SK-N-MC (cell line): ENCODE measurements around the gene GRM7.

Experiments
- EZH2 ChIP-seq: fragments of 200-600 bp; sonication (generic); IDR thresholded peaks from one replicate; pipeline ENCODE4 v1.6.1; 2017; ENCODE audit warnings: antibody characterized with exemption
- POLR2AphosphoS5 ChIP-seq: IDR thresholded peaks from 2 replicates; pipeline ENCODE4 v1.6.1; 2012; ENCODE audit warnings: mild to moderate bottlenecking, low read depth, low read length, borderline replicate concordance

GRCh38 chr3:7070461-7070860, 209.5 kb downstream of the GRM7 start:
- TF ChIP-seq POLR2AphosphoS5 (no peak), EZH2 (no peak)
